GM18499 (cell line): ENCODE results near the gene LARGE2.

Source experiments
- ATAC-seq: cut with Tn5 transposase; IDR thresholded peaks from one replicate; pipeline ENCODE4 v1.9.1; 2021; ENCODE audit warnings: moderate number of reproducible peaks; ENCODE audit not compliant: insufficient read depth, unreplicated experiment

LARGE2 gene

GRCh38 chr11:45927684-45928413, 5.4 kb downstream of the LARGE2 start:
- ATAC-seq: no peak

- no peak for ATAC-seq
These were observed 6.2 kb downstream of the LARGE2 start for GRCh38 chr11:45928535-45929215.

- ATAC-seq: peak; percentile 10
These were observed 7.1 kb downstream of the LARGE2 start for GRCh38 chr11:45929486-45930030.

- ATAC-seq: peak; percentile 80
These were observed 7.8 kb downstream of the LARGE2 start for GRCh38 chr11:45930031-45930794.

GRCh38 chr11:45930951-45931570, 8.6 kb downstream of the LARGE2 start:
- ATAC-seq: no peak

GRCh38 chr11:45931739-45932138, 9.3 kb downstream of the LARGE2 start:
- no peak for ATAC-seq

- ATAC-seq: no peak
These were observed 9.8 kb downstream of the LARGE2 start for GRCh38 chr11:45932217-45932616.

- no peak for ATAC-seq
These were observed 10.8 kb downstream of the LARGE2 start for GRCh38 chr11:45933131-45933831.

GRCh38 chr11:45933846-45934579, 11.6 kb downstream of the LARGE2 start:
- ATAC-seq: no peak

GRCh38 chr11:45934580-45935318, 12.3 kb downstream of the LARGE2 start:
- ATAC-seq: no peak

- ATAC-seq: no peak
These were observed 13.1 kb downstream of the LARGE2 start for GRCh38 chr11:45935349-45936064.

- no peak for ATAC-seq
These were observed 14.1 kb downstream of the LARGE2 start for GRCh38 chr11:45936511-45937054.

GRCh38 chr11:45937916-45938315, 15.5 kb downstream of the LARGE2 start:
- ATAC-seq: no peak

GRCh38 chr11:45939836-45940235, 17.4 kb downstream of the LARGE2 start:
- ATAC-seq: no peak

- ATAC-seq: no peak
These were observed 18.8 kb downstream of the LARGE2 start for GRCh38 chr11:45941285-45941684.

- ATAC-seq: no peak
These were observed 19.9 kb downstream of the LARGE2 start for GRCh38 chr11:45942381-45942780.

- no peak for ATAC-seq
These were observed 23.0 kb downstream of the LARGE2 start for GRCh38 chr11:45945397-45945999.
